Duodenal mucosa (tissue), 2 donors: ENCODE measurements around the gene PALLD.

Experiments used
- H3K27ac ChIP-seq: one replicate; pipeline ENCODE4 v1.7.0; 2013; ENCODE audit warnings: low read depth, low read length
- H3K27me3 ChIP-seq, 2 donors: one replicate each; pipeline ENCODE4 v1.7.0; 2013; ENCODE audit warnings: low read length in 2 of 2, control low read depth in 1 of 2; ENCODE audit not compliant: insufficient read depth in 2 of 2, control insufficient read depth in 1 of 2
- H3K36me3 ChIP-seq, 2 donors: one replicate each; pipeline ENCODE4 v1.7.0; 2013; ENCODE audit warnings: low read length in 2 of 2, control low read depth in 1 of 2; ENCODE audit not compliant: insufficient read depth in 2 of 2, control insufficient read depth in 1 of 2
- H3K4me1 ChIP-seq, 2 donors: one replicate each; pipeline ENCODE4 v1.7.0; 2013; ENCODE audit warnings: low read length in 2 of 2, control low read depth in 1 of 2; ENCODE audit not compliant: insufficient read depth in 2 of 2, control insufficient read depth in 1 of 2
- H3K4me3 ChIP-seq, 2 donors: one replicate each; pipeline ENCODE4 v1.7.0; 2013; ENCODE audit warnings: low read length in 2 of 2, low read depth in 1 of 2
- H3K9ac ChIP-seq, 2 donors: one replicate each; pipeline ENCODE4 v1.7.0; 2013; ENCODE audit warnings: low read length in 2 of 2, low read depth in 1 of 2
- H3K9me3 ChIP-seq, 2 donors: one replicate each; pipeline ENCODE4 v1.7.0; 2013; ENCODE audit warnings: low read length in 2 of 2, control low read depth in 1 of 2; ENCODE audit not compliant: control insufficient read depth in 1 of 2

Gene PALLD

DNA sequence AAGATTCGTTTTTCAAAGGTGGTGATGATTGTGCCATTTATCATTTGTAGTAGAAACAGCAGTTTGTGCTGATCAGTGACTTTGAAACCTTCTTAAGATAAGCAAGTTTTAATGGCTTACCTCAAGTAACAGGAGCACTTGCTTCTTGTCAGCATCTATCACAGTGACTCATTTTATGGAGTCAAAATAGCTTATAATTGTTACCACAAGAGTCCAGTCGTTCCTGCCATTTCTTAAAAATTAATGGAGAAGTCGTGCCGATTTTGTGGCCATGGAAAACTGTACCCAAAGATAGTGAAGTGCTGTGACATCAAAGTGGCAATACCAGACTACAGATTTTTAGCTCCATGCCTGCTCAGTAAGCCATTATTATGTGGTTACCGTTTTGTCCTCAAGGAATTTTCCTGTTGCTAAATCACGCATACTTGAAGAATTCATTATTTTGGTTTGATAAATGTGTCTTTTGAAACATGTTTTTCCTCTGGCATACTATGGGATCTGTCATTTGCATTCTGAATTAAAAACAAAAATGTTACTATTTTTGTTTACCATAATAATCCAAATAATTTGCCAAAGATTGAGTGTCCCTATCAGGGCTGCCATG lies 383.3 kb downstream of the PALLD start:
- Histone ChIP-seq H3K4me3 (no peak overlapping the region), H3K4me1 (peaks cover 18 to 31% of the 10 kb centered on the region in 2 donors), H3K9ac (no peak overlapping the region), H3K27ac (no peak overlapping the region), H3K36me3 (peaks cover 0 to 4% of the 10 kb centered on the region in 2 donors), H3K27me3 (no peaks in the 10 kb centered on the region), H3K9me3 (no peaks in the 10 kb centered on the region)

DNA sequence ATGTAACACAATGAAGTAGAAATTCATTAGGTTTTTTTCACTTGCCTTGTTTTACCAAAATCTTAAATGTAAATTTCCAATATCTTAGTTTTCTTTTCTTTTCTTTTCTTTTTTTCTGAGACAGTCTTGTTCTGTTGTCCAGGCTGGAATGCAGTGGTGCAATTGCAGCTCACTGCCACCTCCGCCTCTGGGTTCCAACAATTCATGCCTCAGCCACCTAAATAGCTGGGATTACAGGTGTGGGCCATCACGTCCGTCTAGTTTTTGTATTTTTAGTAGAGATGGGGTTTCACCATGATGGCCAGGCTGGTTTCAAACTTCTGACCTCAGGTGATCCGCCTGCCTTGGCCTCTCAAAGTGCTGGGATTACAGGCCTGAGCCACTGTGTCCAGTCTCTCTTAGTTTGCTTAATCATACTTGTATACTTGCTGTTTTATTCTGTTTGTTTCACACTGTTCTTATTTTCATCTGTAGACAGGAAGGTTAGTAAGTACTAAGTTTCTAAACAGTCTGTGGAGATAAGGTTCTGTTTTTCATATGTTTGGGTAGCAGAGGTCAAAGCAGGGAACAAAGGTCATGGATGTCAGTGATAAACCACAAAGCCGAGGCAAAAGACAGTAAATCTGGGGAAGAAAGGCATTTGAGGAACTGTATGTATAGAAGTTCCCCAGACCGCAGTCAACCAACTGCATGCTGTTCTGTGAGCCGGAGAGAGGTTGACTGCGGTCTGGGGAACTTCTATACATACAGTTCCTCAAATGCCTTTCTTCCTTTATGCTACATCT lies 384.2 kb downstream of the PALLD start:
- H3K4me3 ChIP-seq: no peak overlapping the region
- H3K27me3 ChIP-seq: no peaks in the 10 kb centered on the region
- H3K4me1 ChIP-seq: peaks cover 18 to 31% of the 10 kb centered on the region in 2 donors
- H3K36me3 ChIP-seq: peaks cover 0 to 8% of the 10 kb centered on the region in 2 donors
- no peak overlapping the region for H3K27ac ChIP-seq
- H3K9ac ChIP-seq: no peak overlapping the region
- H3K9me3 ChIP-seq: no peaks in the 10 kb centered on the region

DNA sequence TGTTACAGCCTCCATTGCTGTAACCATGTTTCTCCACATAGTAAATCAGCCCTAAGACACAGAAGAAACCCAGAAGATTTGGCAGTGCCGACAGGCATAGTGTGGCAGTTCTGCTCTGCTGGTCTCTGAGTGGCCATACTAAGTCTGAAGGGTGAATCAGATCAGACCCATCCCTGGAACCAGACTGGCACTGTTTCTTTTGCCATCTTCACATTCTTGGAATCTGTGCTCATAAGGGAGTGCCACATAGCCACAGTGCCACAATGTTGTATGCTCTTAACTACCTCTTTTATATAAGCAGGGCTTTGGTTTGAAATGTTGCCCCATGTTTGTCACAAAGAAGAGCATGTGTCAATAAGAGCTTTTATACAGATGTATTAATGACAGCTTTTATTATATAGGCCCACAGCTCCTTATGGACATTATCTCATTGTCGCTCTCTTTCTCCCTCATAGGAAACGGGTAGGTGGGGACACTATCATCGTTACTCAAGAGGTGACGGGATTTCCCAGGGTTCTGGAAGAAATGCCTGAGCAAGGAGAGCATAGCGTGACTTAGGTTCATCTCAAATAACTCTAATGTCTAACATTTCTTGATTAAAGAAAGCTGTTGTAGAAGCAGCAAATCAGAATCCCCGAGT lies 385.0 kb downstream of the PALLD start:
- Histone ChIP-seq H3K4me3 (no peak overlapping the region), H3K36me3 (peaks cover 0 to 8% of the 10 kb centered on the region in 2 donors), H3K9me3 (no peaks in the 10 kb centered on the region), H3K4me1 (peaks cover 18 to 31% of the 10 kb centered on the region in 2 donors), H3K27me3 (no peaks in the 10 kb centered on the region), H3K27ac (no peak overlapping the region), H3K9ac (no peak overlapping the region)

DNA sequence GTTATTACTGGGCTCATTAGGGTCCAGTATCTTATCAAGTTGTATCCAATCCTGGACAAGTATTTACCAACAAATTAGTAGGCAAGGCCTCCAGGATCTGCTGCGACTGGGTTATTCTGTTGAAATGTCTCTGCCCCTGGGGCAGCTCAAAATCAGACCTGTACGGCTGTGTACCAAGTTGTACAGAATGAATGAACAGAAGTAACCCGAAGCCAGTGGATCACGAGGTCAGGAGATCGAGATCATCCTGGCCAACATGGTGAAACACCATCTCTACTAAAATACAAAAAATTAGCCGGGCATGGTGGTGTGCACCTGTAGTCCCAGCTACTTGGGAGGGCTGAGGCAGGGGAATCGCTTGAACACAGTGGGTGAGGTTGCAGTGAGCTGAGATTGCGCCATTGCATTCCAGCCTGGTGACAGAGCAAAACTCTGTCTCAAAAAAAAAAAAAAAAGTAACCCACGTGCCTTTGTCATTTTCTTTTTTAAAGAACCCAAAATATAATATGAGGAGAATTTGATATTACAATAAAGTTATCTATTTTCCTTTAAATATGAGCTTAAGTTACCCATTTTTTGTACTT lies 385.9 kb downstream of the PALLD start:
- H3K4me3 ChIP-seq: no peak overlapping the region
- no peaks in the 10 kb centered on the region for H3K9me3 ChIP-seq
- H3K36me3 ChIP-seq: peaks cover 0 to 8% of the 10 kb centered on the region in 2 donors
- H3K9ac ChIP-seq: no peak overlapping the region
- H3K27ac ChIP-seq: no peak overlapping the region
- H3K27me3 ChIP-seq: no peaks in the 10 kb centered on the region
- H3K4me1 ChIP-seq: peaks cover 18 to 26% of the 10 kb centered on the region in 2 donors

DNA sequence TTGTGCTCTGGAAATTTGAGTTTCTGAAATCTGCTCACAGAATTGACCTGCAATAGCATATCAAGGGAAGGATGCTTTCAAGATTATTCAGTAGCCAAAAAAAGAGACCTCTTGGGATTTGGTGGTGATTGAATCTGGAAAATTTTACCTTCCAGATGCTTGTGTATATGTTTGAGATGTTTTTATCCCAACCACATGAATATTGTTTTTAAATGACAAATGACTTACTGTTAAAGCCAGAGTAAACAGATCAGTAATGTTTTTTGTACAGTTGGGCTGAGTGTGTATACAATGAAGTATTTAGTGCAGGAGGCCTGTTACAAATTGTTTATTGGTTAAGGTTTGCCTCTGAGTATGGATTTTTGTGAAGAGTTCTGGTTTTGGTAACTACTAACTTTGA lies 386.7 kb downstream of the PALLD start:
- H3K27me3 ChIP-seq: no peaks in the 10 kb centered on the region
- no peak overlapping the region for H3K9ac ChIP-seq
- H3K27ac ChIP-seq: no peak overlapping the region
- no peaks in the 10 kb centered on the region for H3K9me3 ChIP-seq
- peaks cover 18 to 26% of the 10 kb centered on the region in 2 donors for H3K4me1 ChIP-seq
- H3K4me3 ChIP-seq: no peak overlapping the region
- H3K36me3 ChIP-seq: peaks cover 0 to 10% of the 10 kb centered on the region in 2 donors

DNA sequence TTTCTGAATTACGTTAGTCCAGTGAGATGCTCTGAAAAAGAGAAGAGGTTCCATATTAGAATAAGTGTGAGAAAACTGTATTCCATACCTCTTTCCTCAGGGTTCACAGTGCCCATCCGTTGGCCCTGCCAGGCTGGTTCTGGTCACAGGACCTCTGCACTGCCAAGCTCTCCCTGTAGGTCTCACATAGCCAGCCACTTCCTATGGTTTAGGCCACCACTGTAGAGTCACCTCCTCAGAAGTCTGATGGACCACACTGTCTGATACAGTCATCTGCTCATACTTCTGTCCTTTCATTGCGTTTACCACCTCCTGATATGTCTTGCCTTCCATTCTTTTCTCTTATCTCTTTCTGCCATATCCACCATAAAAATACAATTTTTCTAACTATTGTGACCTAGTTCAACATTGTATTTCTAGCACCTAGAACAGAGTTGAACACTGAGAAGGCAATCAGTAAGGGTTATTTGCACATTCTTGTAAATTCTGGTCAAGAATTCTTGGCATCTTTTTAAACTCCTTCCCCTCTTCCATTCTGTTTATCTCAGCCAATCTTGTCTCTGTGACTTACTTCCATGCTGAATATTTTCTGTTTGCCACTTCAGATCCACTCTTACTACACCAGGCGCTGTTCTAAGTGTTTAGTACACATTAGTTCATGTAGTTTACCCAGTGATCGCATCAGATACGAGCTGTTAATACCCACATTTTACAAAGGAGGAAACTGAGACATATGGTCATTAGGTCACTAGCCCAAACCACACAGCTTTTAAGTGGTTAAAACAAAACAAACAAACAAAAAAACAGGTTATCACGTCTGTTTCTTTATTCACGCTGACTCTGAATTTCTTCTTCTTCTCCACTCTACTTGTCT lies 387.6 kb downstream of the PALLD start:
- no peaks in the 10 kb centered on the region for H3K27me3 ChIP-seq
- no peak overlapping the region for H3K4me3 ChIP-seq
- no peak overlapping the region for H3K9ac ChIP-seq
- H3K36me3 ChIP-seq: peaks cover 0 to 11% of the 10 kb centered on the region in 2 donors
- peaks cover 17 to 20% of the 10 kb centered on the region in 2 donors for H3K4me1 ChIP-seq
- H3K27ac ChIP-seq: no peak overlapping the region
- no peaks in the 10 kb centered on the region for H3K9me3 ChIP-seq

DNA sequence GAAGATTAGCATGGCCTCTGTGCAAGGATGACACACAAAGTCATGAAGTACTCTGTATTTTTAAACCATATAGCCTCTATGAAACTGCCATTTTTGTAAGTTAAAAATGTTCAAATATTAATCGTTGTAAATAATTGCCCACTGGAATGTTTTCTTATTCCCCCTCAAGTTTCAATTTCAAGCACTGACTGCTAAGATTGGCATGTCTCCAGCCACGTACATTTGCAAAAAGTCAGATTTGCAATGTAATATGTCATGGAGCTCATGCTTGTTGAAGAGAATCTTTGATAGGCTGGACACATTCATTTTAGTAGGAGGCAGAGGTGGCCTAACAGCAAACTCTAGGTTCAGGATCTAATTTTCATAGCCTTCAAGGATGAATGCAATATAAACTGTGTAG lies 388.5 kb downstream of the PALLD start:
- Histone ChIP-seq H3K4me1 (peaks cover 8 to 11% of the 10 kb centered on the region in 2 donors), H3K4me3 (no peak overlapping the region), H3K36me3 (peaks cover 3 to 17% of the 10 kb centered on the region in 2 donors), H3K27ac (no peak overlapping the region), H3K9me3 (no peaks in the 10 kb centered on the region), H3K9ac (no peak overlapping the region), H3K27me3 (no peaks in the 10 kb centered on the region)

DNA sequence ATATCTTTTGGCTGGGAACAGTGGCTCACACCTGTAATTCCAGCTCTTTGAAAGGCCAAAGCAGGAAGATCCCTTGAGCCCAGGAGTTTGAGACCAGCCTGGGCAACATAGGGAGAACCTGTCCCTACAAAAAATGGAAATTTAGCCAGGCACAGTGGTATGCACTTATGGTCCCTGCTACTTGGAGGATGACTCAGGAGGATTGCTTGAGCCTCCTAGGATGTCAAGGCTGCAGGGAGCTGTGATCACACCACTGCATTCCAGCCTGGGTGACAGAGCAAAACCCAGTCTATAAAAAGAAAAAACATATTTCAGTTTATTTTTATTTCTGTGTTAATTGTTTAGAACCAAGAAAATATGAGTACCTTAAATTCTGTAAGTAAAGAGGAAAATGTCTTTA lies 389.5 kb downstream of the PALLD start:
- H3K4me1 ChIP-seq: peaks cover 0 to 2% of the 10 kb centered on the region in 2 donors

DNA sequence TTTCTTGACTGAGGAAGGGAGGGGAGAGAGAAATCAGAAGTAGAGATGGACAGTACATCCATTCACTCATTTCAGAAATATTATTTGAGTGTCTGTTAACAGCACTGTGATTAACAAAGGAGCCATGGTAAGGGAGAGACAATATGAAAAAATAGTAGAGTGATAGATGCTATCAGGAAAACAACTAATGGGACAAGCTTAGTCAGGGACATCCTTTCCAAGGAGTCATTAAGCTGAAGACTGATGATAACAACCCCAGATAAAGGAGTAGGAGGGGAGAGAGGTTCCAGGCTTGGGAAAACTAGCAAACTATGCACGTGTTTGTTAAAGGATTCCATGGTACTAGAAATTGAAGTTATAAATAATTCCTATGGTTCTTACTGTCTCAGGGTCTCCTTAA lies 391.0 kb downstream of the PALLD start:
- Histone ChIP-seq H3K36me3 (peaks cover 12 to 26% of the 10 kb centered on the region in 2 donors), H3K27ac (no peak overlapping the region), H3K4me1 (no peaks in the 10 kb centered on the region), H3K27me3 (no peaks in the 10 kb centered on the region), H3K9me3 (no peaks in the 10 kb centered on the region), H3K4me3 (no peak overlapping the region), H3K9ac (no peak overlapping the region)

More for the DNA sequence above, 389.5 kb downstream of the PALLD start:
- Histone ChIP-seq H3K4me3 (no peak overlapping the region), H3K9ac (no peak overlapping the region), H3K27me3 (no peaks in the 10 kb centered on the region), H3K36me3 (peaks cover 9 to 25% of the 10 kb centered on the region in 2 donors), H3K9me3 (no peaks in the 10 kb centered on the region), H3K27ac (no peak overlapping the region)
